GM18861 (cell line): Measurements from ENCODE around the gene CCDC187.

Experiments used
- ATAC-seq: cut with Tn5 transposase; IDR thresholded peaks from one replicate; pipeline ENCODE4 v1.9.1; 2021; ENCODE audit not compliant: unreplicated experiment

The CCDC187 gene

GRCh38 chr9:136230773-136231172, 73.1 kb downstream of the CCDC187 start:
- no peak for ATAC-seq

- ATAC-seq = no peak
Observed at GRCh38 chr9:136230365-136230764, 73.5 kb downstream of the CCDC187 start.

GRCh38 chr9:136229096-136230065, 74.5 kb downstream of the CCDC187 start:
- no peak for ATAC-seq

GRCh38 chr9:136228107-136228875, 75.6 kb downstream of the CCDC187 start:
- ATAC-seq = no peak

GRCh38 chr9:136226680-136227407, 77.0 kb downstream of the CCDC187 start:
- ATAC-seq = no peak

- no peak for ATAC-seq
Observed at GRCh38 chr9:136225748-136226679, 77.9 kb downstream of the CCDC187 start.

GRCh38 chr9:136225366-136225747, 78.5 kb downstream of the CCDC187 start:
- no peak for ATAC-seq

GRCh38 chr9:136223871-136224640, 79.8 kb downstream of the CCDC187 start:
- no peak for ATAC-seq

- ATAC-seq = no peak
Observed at GRCh38 chr9:136222906-136223285, 81.0 kb downstream of the CCDC187 start.

- ATAC-seq = no peak
Observed at GRCh38 chr9:136222166-136222905, 81.6 kb downstream of the CCDC187 start.

GRCh38 chr9:136220017-136220729, 83.7 kb downstream of the CCDC187 start:
- ATAC-seq = no peak

- no peak for ATAC-seq
Observed at GRCh38 chr9:136219276-136219675, 84.6 kb downstream of the CCDC187 start.

- no peak for ATAC-seq
Observed at GRCh38 chr9:136218673-136219072, 85.2 kb downstream of the CCDC187 start.

- no peak for ATAC-seq
Observed at GRCh38 chr9:136218271-136218670, 85.6 kb downstream of the CCDC187 start.

GRCh38 chr9:136216541-136217244, 87.2 kb downstream of the CCDC187 start:
- no peak for ATAC-seq

- ATAC-seq = no peak
Observed at GRCh38 chr9:136213733-136214132, 90.2 kb downstream of the CCDC187 start.

- no peak for ATAC-seq
Observed at GRCh38 chr9:136212345-136212950, 91.4 kb downstream of the CCDC187 start.
